Vagina (tissue), 2 donors: ENCODE measurements around the gene KCNH2. TPM values are rescaled to one million over a fixed set of nuclear protein-coding genes. Genes with fewer than 3 reads are reported as not detected.

Experiments used
- DNase-seq, 2 donors: peaks; one replicate each; pipeline ENCODE4 v3.0.0-alpha.2; 2017; ENCODE audit errors: extremely low spot score in 2 of 2
- H3K27ac ChIP-seq: fragments of 200-600 bp; sonication (generic); one replicate; pipeline ENCODE4 v1.5.1; 2019
- H3K27me3 ChIP-seq: fragments of 200-600 bp; sonication (generic); one replicate; pipeline ENCODE4 v1.5.1; 2019
- H3K36me3 ChIP-seq, 2 donors: fragments of 200-600 bp; sonication (generic); one replicate each; pipeline ENCODE4 v1.5.1; 2017 to 2019
- H3K4me1 ChIP-seq: fragments of 200-600 bp; sonication (generic); one replicate; pipeline ENCODE4 v1.5.1; 2019
- H3K4me3 ChIP-seq, 2 donors: fragments of 200-600 bp; sonication (generic); 1 replicate in 1 of 2; 2 replicates in 1 of 2; pipeline ENCODE4 v1.5.1; 2016 to 2019
- H3K9me3 ChIP-seq: fragments of 200-600 bp; sonication (generic); one replicate; pipeline ENCODE4 v1.5.1; 2019
- CTCF ChIP-seq, 3 experiments: fragments of 450-650 bp in 2 of 3; fragments of 200-600 bp in 1 of 3; sonication (generic) in 1 of 3; IDR thresholded peaks; one replicate each; pipeline ENCODE4 v1.5.1; 2017 to 2019; ENCODE audit warnings: antibody characterized with exemption in 3 of 3, mild to moderate bottlenecking in 2 of 3, moderate library complexity in 2 of 3
- POLR2A ChIP-seq, 2 donors: fragments of 450-650 bp; IDR thresholded peaks; one replicate each; pipeline ENCODE4 v1.6.1; 2017; ENCODE audit warnings: antibody characterized with exemption in 2 of 2, mild to moderate bottlenecking in 2 of 2, moderate library complexity in 2 of 2
- POLR2AphosphoS5 ChIP-seq, 2 donors: sonication (generic); formaldehyde crosslinking; IDR thresholded peaks; one replicate each; pipeline ENCODE4 v1.9.0; 2017; ENCODE audit warnings: antibody characterized with exemption in 2 of 2, mild to moderate bottlenecking in 2 of 2, low read depth in 1 of 2; ENCODE audit not compliant: insufficient read depth in 1 of 2
- intact Hi-C: fragments of 100-400 bp; cut with DNase I; formaldehyde crosslinking; loops from one replicate; pipeline ENCODE4 v1.15.1; 2023
- total RNA-seq: library from RNA; depleted of rRNA; stranded (reverse); fragments of >200 nt; gene quantifications from one replicate; pipeline ENCODE4 v1.2.3, GENCODE V29; 2016

Gene KCNH2
- total RNA-seq, 1 donor from 2014 or later = 6.4 TPM

- intact Hi-C loops = no loop called here
- Histone ChIP-seq H3K4me3 (no peak overlapping the region), H3K36me3 (no peaks in the 10 kb centered on the region), H3K27me3 (no peaks in the 10 kb centered on the region), H3K4me1 (peaks cover 9% of the 10 kb centered on the region), H3K9me3 (no peaks in the 10 kb centered on the region), H3K27ac (no peak overlapping the region)
- DNase-seq = no peak
- TF ChIP-seq CTCF (IDR thresholded peaks at IDR 0.05) (no peak), POLR2A (IDR thresholded peaks at IDR 0.05) (no peak), POLR2AphosphoS5 (IDR thresholded peaks at IDR 0.05; ENCODE audit: insufficient read depth in 1 of 2, low read depth in 1 of 2) (no peak)
Observed at GRCh38 chr7:150948791-150949251, 29.3 kb downstream of the KCNH2 start.

- Histone ChIP-seq H3K9me3 (no peaks in the 10 kb centered on the region), H3K4me3 (no peak overlapping the region), H3K27me3 (no peaks in the 10 kb centered on the region), H3K36me3 (no peaks in the 10 kb centered on the region), H3K4me1 (peaks cover 9% of the 10 kb centered on the region), H3K27ac (no peak overlapping the region)
- TF ChIP-seq POLR2AphosphoS5 (IDR thresholded peaks at IDR 0.05; ENCODE audit: insufficient read depth in 1 of 2, low read depth in 1 of 2) (no peak), CTCF (IDR thresholded peaks at IDR 0.05) (no peak), POLR2A (IDR thresholded peaks at IDR 0.05) (no peak)
- intact Hi-C loops = no loop called here
- no peak for DNase-seq
Observed at GRCh38 chr7:150947761-150948651, 30.1 kb downstream of the KCNH2 start.

- Histone ChIP-seq H3K27me3 (no peaks in the 10 kb centered on the region), H3K27ac (no peak overlapping the region), H3K9me3 (no peaks in the 10 kb centered on the region), H3K4me3 (no peak overlapping the region), H3K4me1 (peaks cover 9% of the 10 kb centered on the region), H3K36me3 (no peaks in the 10 kb centered on the region)
- DNase-seq = no peak
- TF ChIP-seq POLR2AphosphoS5 (IDR thresholded peaks at IDR 0.05; ENCODE audit: insufficient read depth in 1 of 2, low read depth in 1 of 2) = no peak
- TF ChIP-seq POLR2A (IDR thresholded peaks at IDR 0.05) = no peak
- TF ChIP-seq CTCF (IDR thresholded peaks at IDR 0.05) = no peak
- intact Hi-C loops = no loop called here
Observed at GRCh38 chr7:150947241-150947745, 30.8 kb downstream of the KCNH2 start.

GRCh38 chr7:150946421-150947240, 31.5 kb downstream of the KCNH2 start:
- no peak for DNase-seq
- Histone ChIP-seq H3K4me3 (no peak overlapping the region), H3K9me3 (no peaks in the 10 kb centered on the region), H3K27ac (no peak overlapping the region), H3K36me3 (no peaks in the 10 kb centered on the region), H3K4me1 (peaks cover 9% of the 10 kb centered on the region), H3K27me3 (no peaks in the 10 kb centered on the region)
- no peak for TF ChIP-seq POLR2A (IDR thresholded peaks at IDR 0.05)
- no peak for TF ChIP-seq POLR2AphosphoS5 (IDR thresholded peaks at IDR 0.05; ENCODE audit: insufficient read depth in 1 of 2, low read depth in 1 of 2)
- no peak for TF ChIP-seq CTCF (IDR thresholded peaks at IDR 0.05)
- intact Hi-C loops = no loop called here
